RWPE2 (cell line): ENCODE measurements around the gene GIT1.

ENCODE experiments used
- ATAC-seq: fragments of 200-7000 bp; cut with Tn5 transposase; 3 replicates; pipeline ENCODE4 v1.9.1; 2021; ENCODE audit warnings: low read depth
- DNase-seq: peaks from one replicate; pipeline ENCODE4 v3.0.0-alpha.2; 2020; ENCODE audit warnings: low spot score
- H3K27ac ChIP-seq: fragments of 450-650 bp; 2 replicates; pipeline ENCODE4 v1.5.1; 2017; ENCODE audit warnings: mild to moderate bottlenecking; ENCODE audit not compliant: poor library complexity, severe bottlenecking
- H3K27me3 ChIP-seq: fragments of 250-450 bp; sonication (Bioruptor Pico); 2 replicates; pipeline ENCODE4 v1.5.1; 2021; ENCODE audit warnings: mild to moderate bottlenecking, moderate library complexity; ENCODE audit not compliant: insufficient read depth, poor library complexity, severe bottlenecking
- H3K36me3 ChIP-seq: fragments of 250-450 bp; sonication (Bioruptor Pico); 2 replicates; pipeline ENCODE4 v1.5.1; 2020; ENCODE audit warnings: low read depth, mild to moderate bottlenecking, moderate library complexity
- H3K4me1 ChIP-seq: fragments of 250-450 bp; sonication (Bioruptor Pico); 2 replicates; pipeline ENCODE4 v1.5.1; 2021; ENCODE audit warnings: mild to moderate bottlenecking, moderate library complexity; ENCODE audit not compliant: insufficient read depth, poor library complexity, severe bottlenecking
- H3K4me3 ChIP-seq: fragments of 250-450 bp; sonication (Bioruptor Pico); 2 replicates; pipeline ENCODE4 v1.5.1; 2021; ENCODE audit warnings: mild to moderate bottlenecking, moderate library complexity; ENCODE audit not compliant: severe bottlenecking
- H3K9me3 ChIP-seq: fragments of 250-450 bp; sonication (Bioruptor Pico); 2 replicates; pipeline ENCODE4 v1.5.1; 2021; ENCODE audit warnings: mild to moderate bottlenecking, moderate library complexity; ENCODE audit not compliant: severe bottlenecking
- CTCF ChIP-seq: fragments of 450-650 bp; IDR thresholded peaks from one replicate; pipeline ENCODE4 v1.5.1; 2017; ENCODE audit warnings: mild to moderate bottlenecking, moderate library complexity; ENCODE audit not compliant: poor library complexity, severe bottlenecking

Gene GIT1

GRCh38 chr17:29573558-29573869 lies 15.9 kb downstream of the GIT1 start:
- Histone ChIP-seq H3K4me1 (peaks cover 3% of the 10 kb centered on the region), H3K27ac (no peak overlapping the region), H3K36me3 (peaks cover 50% of the 10 kb centered on the region), H3K9me3 (no peaks in the 10 kb centered on the region), H3K4me3 (no peak overlapping the region), H3K27me3 (no peaks in the 10 kb centered on the region)
- ATAC-seq (no peak), DNase-seq (no peak)
- TF ChIP-seq CTCF, result no peak

GRCh38 chr17:29572691-29573557 lies 16.5 kb downstream of the GIT1 start:
- Histone ChIP-seq H3K4me1 (peaks cover 3% of the 10 kb centered on the region), H3K27ac (no peak overlapping the region), H3K27me3 (no peaks in the 10 kb centered on the region), H3K36me3 (peaks cover 44% of the 10 kb centered on the region), H3K4me3 (no peak overlapping the region), H3K9me3 (no peaks in the 10 kb centered on the region)
- no peak for DNase-seq
- TF ChIP-seq CTCF, result peak; percentile 24
- ATAC-seq, result no peak

GRCh38 chr17:29571883-29572681 lies 17.4 kb downstream of the GIT1 start:
- ATAC-seq, result no peak

GRCh38 chr17:29571486-29571882 lies 18.0 kb downstream of the GIT1 start:
- Histone ChIP-seq H3K36me3 (peaks cover 30% of the 10 kb centered on the region), H3K4me1 (peaks cover 3% of the 10 kb centered on the region), H3K27me3 (no peaks in the 10 kb centered on the region), H3K9me3 (no peaks in the 10 kb centered on the region), H3K4me3 (no peak overlapping the region), H3K27ac (no peak overlapping the region)
- no peak for TF ChIP-seq CTCF
- no peak for DNase-seq
- ATAC-seq, result no peak

More at GRCh38 chr17:29571883-29572681, 17.4 kb downstream of the GIT1 start:
- peaks cover 3% of the 10 kb centered on the region for H3K4me1 ChIP-seq
- no peaks in the 10 kb centered on the region for H3K9me3 ChIP-seq
- no peaks in the 10 kb centered on the region for H3K27me3 ChIP-seq
- no peak for DNase-seq
- TF ChIP-seq CTCF, result no peak
- peaks cover 36% of the 10 kb centered on the region for H3K36me3 ChIP-seq
- no peak overlapping the region for H3K4me3 ChIP-seq
- no peak overlapping the region for H3K27ac ChIP-seq
